Smooth muscle cell (in vitro differentiated cells): ENCODE measurements around the gene ST14. TPM values are rescaled to one million over a fixed set of nuclear protein-coding genes. Genes with fewer than 3 reads are reported as not detected.

Source experiments
- DNase-seq: peaks from one replicate; lab custom pipeline; 2025; ENCODE audit not compliant: unreplicated experiment; lab: John Stamatoyannopoulos, UW
- H2AFZ ChIP-seq: fragments of 200-600 bp; sonication (generic); 2 replicates; pipeline ENCODE4 v1.6.0; 2016; ENCODE audit warnings: antibody characterized with exemption, low read depth, mild to moderate bottlenecking
- H3F3A ChIP-seq: fragments of 200-600 bp; sonication (generic); 2 replicates; pipeline ENCODE4 v1.6.0; 2017; ENCODE audit warnings: antibody characterized with exemption, low read depth
- H3K27ac ChIP-seq: fragments of 200-600 bp; sonication (generic); 2 replicates; pipeline ENCODE4 v1.5.1; 2016; ENCODE audit warnings: low read depth, mild to moderate bottlenecking
- H3K27me3 ChIP-seq: fragments of 200-600 bp; sonication (generic); 2 replicates; pipeline ENCODE4 v1.6.1; 2016; ENCODE audit warnings: low read depth, mild to moderate bottlenecking
- H3K36me3 ChIP-seq: fragments of 200-600 bp; sonication (generic); 2 replicates; pipeline ENCODE4 v1.5.1; 2016; ENCODE audit warnings: low read depth
- H3K4me1 ChIP-seq: fragments of 200-600 bp; sonication (generic); 2 replicates; pipeline ENCODE4 v1.5.1; 2016; ENCODE audit warnings: low read depth
- H3K4me2 ChIP-seq: fragments of 200-600 bp; sonication (generic); 2 replicates; pipeline ENCODE4 v1.6.0; 2016; ENCODE audit warnings: mild to moderate bottlenecking
- H3K4me3 ChIP-seq: fragments of 200-600 bp; sonication (generic); 2 replicates; pipeline ENCODE4 v1.5.1; 2016; ENCODE audit warnings: mild to moderate bottlenecking
- H3K79me2 ChIP-seq: fragments of 200-600 bp; sonication (generic); 2 replicates; pipeline ENCODE4 v1.6.0; 2016; ENCODE audit warnings: low read depth, mild to moderate bottlenecking
- H3K9ac ChIP-seq: fragments of 200-600 bp; sonication (generic); 2 replicates; pipeline ENCODE4 v1.6.0; 2016; ENCODE audit warnings: low read depth
- H3K9me3 ChIP-seq: fragments of 200-600 bp; sonication (generic); replicated peaks from 2 replicates; pipeline ENCODE4 v1.5.1; 2016; ENCODE audit warnings: low read depth
- H4K20me1 ChIP-seq: fragments of 200-600 bp; sonication (generic); 2 replicates; pipeline ENCODE4 v1.6.0; 2016; ENCODE audit warnings: low read depth
- WGBS: methylation state at CpG from one replicate; pipeline ENCODE4 v1.1.7; 2016; ENCODE audit warnings: low lambda C conversion rate; 5-methylcytosine and 5-hydroxymethylcytosine counted together
- polyA plus RNA-seq: library from polyadenylated mRNA; unstranded; fragments of >200 nt; fragmentation: Nextera tagmentation; extraction: Ambion mirVana; gene quantifications from 2 replicates; pipeline ENCODE4 v1.2.1, GENCODE V29; 2016
- total RNA-seq: library from RNA; depleted of rRNA; stranded (reverse); fragments of >200 nt; gene quantifications from 2 replicates; pipeline ENCODE4 v1.2.3, GENCODE V29; 2014
- TF ChIP-seq, protein P1 (sequence below): fragments of 200-600 bp; sonication (generic); IDR thresholded peaks from 2 replicates; pipeline ENCODE4 v1.5.1; 2017; ENCODE audit warnings: borderline replicate concordance, mild to moderate bottlenecking, antibody characterized with exemption; ENCODE audit not compliant: insufficient read depth, poor library complexity, severe bottlenecking

The ST14 gene
- total and polyA plus RNA-seq, 2 experiments from 2014 or later = 2.4 to 7.7 TPM

GRCh38 chr11:130123414-130124040 lies 36.1 kb upstream of the ST14 start:
- Histone ChIP-seq H3K9me3 (no peaks in the 10 kb centered on the region), H3F3A (no peaks in the 10 kb centered on the region), H3K4me3 (no peak overlapping the region), H3K4me1 (peaks cover 6% of the 10 kb centered on the region), H4K20me1 (peaks cover 57% of the 10 kb centered on the region), H3K4me2 (no peak overlapping the region), H3K27me3 (no peaks in the 10 kb centered on the region), H3K27ac (no peak overlapping the region), H3K79me2 (no peaks in the 10 kb centered on the region), H3K36me3 (no peaks in the 10 kb centered on the region), H2AFZ (no peak overlapping the region), H3K9ac (no peak overlapping the region)
- no peak for DNase-seq
- TF ChIP-seq, protein P1, sequence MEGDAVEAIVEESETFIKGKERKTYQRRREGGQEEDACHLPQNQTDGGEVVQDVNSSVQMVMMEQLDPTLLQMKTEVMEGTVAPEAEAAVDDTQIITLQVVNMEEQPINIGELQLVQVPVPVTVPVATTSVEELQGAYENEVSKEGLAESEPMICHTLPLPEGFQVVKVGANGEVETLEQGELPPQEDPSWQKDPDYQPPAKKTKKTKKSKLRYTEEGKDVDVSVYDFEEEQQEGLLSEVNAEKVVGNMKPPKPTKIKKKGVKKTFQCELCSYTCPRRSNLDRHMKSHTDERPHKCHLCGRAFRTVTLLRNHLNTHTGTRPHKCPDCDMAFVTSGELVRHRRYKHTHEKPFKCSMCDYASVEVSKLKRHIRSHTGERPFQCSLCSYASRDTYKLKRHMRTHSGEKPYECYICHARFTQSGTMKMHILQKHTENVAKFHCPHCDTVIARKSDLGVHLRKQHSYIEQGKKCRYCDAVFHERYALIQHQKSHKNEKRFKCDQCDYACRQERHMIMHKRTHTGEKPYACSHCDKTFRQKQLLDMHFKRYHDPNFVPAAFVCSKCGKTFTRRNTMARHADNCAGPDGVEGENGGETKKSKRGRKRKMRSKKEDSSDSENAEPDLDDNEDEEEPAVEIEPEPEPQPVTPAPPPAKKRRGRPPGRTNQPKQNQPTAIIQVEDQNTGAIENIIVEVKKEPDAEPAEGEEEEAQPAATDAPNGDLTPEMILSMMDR = no peak
- 92% methylated on average over 32 of the region's 32 CpGs for WGBS

DNA sequence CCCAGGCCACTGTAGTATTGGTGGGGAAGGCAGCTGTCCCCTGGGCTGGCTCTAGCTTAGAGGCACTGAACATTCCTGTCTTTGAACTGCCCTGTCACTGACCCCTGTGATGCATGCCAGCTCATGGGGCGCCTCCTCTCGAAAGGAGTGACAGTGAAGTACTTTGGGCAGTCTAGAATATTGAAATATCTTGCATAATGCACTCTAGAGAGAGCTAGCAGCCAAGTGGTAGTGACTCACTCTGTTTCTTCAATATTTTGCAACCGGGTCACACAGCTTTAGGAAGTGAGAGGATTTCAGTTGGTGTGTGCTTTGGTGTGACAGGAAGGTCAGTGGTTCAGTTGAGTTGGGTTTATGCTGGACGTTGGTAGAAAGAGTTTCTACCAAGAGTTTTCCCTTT lies 35.5 kb upstream of the ST14 start:
- Histone ChIP-seq H3K4me3 (no peak overlapping the region), H3K36me3 (no peaks in the 10 kb centered on the region), H3K27ac (no peak overlapping the region), H3F3A (no peaks in the 10 kb centered on the region), H3K4me1 (peaks cover 6% of the 10 kb centered on the region), H3K4me2 (peak overlapping the region; percentile 4), H3K79me2 (no peaks in the 10 kb centered on the region), H3K27me3 (no peaks in the 10 kb centered on the region), H3K9ac (no peak overlapping the region), H2AFZ (no peak overlapping the region), H4K20me1 (peaks cover 51% of the 10 kb centered on the region), H3K9me3 (no peaks in the 10 kb centered on the region)
- TF ChIP-seq, protein P1 = no peak
- no peak for DNase-seq
- WGBS = 38% methylated on average over 4 of the region's 4 CpGs

DNA sequence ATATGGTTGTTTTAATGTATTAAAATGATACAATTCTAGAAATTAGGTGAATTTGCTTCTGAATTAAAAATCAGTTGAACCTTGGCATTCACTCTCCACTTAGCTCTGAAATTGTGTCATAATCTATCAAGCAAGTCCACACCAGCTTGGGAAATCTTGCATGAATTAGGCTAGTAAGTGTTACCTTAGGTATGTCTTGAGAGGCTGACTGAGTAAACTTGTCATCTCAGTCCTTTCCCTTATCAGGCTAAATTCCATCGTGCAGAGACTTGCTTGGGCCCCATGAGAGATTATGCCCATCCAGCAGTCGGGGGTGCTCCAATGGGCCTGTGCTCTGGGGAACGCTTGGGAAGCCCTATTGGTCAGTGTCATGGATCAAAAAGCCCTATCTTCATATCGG lies 33.9 kb upstream of the ST14 start:
- H3K36me3 ChIP-seq = peaks cover 7% of the 10 kb centered on the region
- WGBS = 83% methylated on average over 4 of the region's 4 CpGs
- H3K9me3 ChIP-seq = no peaks in the 10 kb centered on the region

More for the DNA sequence above, 33.9 kb upstream of the ST14 start:
- Histone ChIP-seq H3K4me1 (peaks cover 6% of the 10 kb centered on the region), H4K20me1 (peaks cover 37% of the 10 kb centered on the region), H2AFZ (no peak overlapping the region), H3K27me3 (no peaks in the 10 kb centered on the region), H3F3A (no peaks in the 10 kb centered on the region), H3K27ac (no peak overlapping the region), H3K4me2 (no peak overlapping the region), H3K9ac (no peak overlapping the region), H3K79me2 (no peaks in the 10 kb centered on the region), H3K4me3 (no peak overlapping the region)
- TF ChIP-seq, protein P1 = no peak
- DNase-seq = no peak
